Measurements from ENCODE around the gene CCDC124.

The CCDC124 gene

DNA sequence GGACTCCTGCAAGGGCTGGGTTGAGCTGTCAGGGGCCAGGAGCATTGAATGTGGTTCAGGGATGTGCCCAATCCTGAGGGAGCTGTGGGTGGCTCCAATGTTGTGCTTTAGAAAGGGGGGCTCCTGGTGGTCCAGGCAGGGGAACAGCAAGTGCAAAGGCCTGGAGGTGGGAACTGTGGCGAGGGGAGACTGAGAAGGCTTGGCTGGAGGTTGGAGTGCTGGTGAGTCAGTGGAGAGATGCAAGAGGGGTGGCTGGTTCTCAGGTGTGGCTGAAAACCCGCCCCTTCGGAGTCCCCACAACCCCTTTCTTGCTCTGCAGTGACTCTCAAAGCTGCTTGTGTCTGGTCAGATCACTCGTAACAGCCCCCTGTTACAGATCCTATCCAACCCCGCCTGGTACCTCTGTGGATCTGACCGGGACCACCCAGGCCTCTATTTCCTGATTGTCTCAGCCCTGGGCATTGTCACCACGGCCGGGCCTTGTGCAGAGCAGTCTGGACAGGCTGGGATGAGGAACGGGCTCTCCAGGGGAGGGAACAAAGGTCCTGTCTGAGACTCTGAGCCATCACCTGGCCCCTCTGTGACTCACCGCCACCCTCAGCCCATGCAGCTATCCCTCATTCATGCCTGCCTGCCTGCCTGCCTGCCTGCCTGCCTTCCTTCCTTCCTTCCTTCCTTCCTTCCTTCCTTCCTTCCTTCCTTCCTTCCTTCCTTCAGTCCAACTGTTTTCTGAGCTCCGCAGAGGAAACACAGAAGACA lies 32.7 kb downstream of the CCDC124 start:
- no peak overlapping the region for H2AFZ ChIP-seq (ENCODE audit: low read length)
- no peak overlapping the region for H3K4me3 ChIP-seq (ENCODE audit: low read length, poor library complexity, severe bottlenecking)
- no peaks in the 10 kb centered on the region for H4K20me1 ChIP-seq (ENCODE audit: insufficient read depth, low read length, poor library complexity, severe bottlenecking)
- H3K4me1 ChIP-seq (ENCODE audit: insufficient read depth, low read length, poor library complexity, severe bottlenecking) = peaks cover 5% of the 10 kb centered on the region
- H3K36me3 ChIP-seq (ENCODE audit: insufficient read depth, low read length) = no peaks in the 10 kb centered on the region
- no peaks in the 10 kb centered on the region for H3K79me2 ChIP-seq (ENCODE audit: insufficient read depth, low read length)
- no peaks in the 10 kb centered on the region for H3K9me3 ChIP-seq (ENCODE audit: insufficient read depth, low read depth, low read length)
- H3F3A ChIP-seq (ENCODE audit: low read depth) = no peaks in the 10 kb centered on the region
- H3K27me3 ChIP-seq (ENCODE audit: insufficient read depth, low read length, poor library complexity, severe bottlenecking) = no peaks in the 10 kb centered on the region
- no peak overlapping the region for H3K9ac ChIP-seq (ENCODE audit: low read depth, low read length, poor library complexity, severe bottlenecking)
- no peak overlapping the region for H3K4me2 ChIP-seq (ENCODE audit: low read depth, low read length, poor library complexity, severe bottlenecking)
- H3K9me2 ChIP-seq (replicated peaks; ENCODE audit: low read depth, low read length) = no peaks in the 10 kb centered on the region
- TF ChIP-seq, protein P1, sequence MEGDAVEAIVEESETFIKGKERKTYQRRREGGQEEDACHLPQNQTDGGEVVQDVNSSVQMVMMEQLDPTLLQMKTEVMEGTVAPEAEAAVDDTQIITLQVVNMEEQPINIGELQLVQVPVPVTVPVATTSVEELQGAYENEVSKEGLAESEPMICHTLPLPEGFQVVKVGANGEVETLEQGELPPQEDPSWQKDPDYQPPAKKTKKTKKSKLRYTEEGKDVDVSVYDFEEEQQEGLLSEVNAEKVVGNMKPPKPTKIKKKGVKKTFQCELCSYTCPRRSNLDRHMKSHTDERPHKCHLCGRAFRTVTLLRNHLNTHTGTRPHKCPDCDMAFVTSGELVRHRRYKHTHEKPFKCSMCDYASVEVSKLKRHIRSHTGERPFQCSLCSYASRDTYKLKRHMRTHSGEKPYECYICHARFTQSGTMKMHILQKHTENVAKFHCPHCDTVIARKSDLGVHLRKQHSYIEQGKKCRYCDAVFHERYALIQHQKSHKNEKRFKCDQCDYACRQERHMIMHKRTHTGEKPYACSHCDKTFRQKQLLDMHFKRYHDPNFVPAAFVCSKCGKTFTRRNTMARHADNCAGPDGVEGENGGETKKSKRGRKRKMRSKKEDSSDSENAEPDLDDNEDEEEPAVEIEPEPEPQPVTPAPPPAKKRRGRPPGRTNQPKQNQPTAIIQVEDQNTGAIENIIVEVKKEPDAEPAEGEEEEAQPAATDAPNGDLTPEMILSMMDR (conservative IDR thresholded peaks at IDR 0.05; ENCODE audit: low read length) = no peak
- TF ChIP-seq EZH2phosphoT487 (IDR thresholded peaks at IDR 0.05; ENCODE audit: borderline replicate concordance) = no peak

DNA sequence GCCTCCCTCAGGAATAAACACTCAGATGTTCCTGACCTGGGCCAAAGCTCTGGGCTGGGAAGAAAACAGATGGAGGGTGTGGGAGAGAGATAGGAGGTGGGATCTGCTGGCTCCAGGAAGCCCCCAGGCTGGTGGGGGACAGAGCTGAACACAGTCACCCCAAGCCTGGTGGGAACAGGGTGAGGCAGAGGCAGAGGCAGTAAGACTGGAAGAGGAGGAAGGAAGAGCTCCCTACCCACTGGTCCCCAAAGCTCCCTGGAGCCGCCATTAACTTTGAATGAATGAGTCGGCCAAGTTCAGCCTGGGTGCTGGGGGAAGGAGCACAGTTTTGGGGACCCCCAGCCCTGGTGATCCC lies 33.3 kb downstream of the CCDC124 start:
- H3K4me3 ChIP-seq (ENCODE audit: low read length, poor library complexity, severe bottlenecking) = no peak overlapping the region
- no peaks in the 10 kb centered on the region for H3K27me3 ChIP-seq (ENCODE audit: insufficient read depth, low read length, poor library complexity, severe bottlenecking)
- no peak overlapping the region for H3K4me2 ChIP-seq (ENCODE audit: low read depth, low read length, poor library complexity, severe bottlenecking)

DNA sequence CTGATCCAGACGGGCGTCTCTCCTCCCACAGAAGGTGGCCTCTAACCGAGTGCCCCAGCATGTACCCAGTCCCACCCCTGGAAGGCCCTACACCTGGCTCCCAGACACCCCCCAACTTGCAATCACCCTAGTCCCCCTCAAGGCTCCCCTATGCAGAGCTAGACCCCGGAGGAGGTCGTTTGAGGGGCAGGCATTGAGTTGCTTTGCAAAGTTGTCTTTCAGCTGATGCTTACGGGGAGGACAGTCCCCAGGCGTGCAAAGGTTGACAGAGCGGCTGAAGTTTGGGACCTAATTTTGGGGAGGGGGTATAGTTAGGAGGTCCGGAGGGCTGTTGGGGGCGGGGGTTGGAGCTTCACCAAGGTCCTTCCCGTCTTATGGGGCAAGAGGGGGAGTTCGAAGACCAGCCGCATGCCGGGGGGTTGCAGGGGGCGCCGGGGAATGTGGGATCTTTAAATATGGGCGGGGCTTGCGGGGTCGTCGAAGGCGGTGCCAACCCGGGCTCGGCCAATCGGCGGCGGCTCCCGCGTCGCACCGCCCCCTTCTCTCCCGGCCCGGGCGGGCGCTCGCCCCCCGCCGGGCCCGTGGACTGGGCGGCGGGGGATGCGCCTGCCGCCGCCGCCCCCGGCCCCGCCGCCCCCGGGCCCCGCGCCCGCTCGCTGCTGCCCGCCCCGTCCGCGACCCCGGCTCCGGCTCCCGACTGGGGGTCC lies 33.9 kb downstream of the CCDC124 start, which contains the start of gene KCNN1:
Gene KCNN1 (plus strand): TSS at position 558 of the 707 bp plus-strand sequence. CDS start 6,782 bp downstream, outside the sequence.
- Histone ChIP-seq H3K9me3 (ENCODE audit: insufficient read depth, low read depth, low read length) (no peaks in the 10 kb centered on the region), H3K79me2 (ENCODE audit: insufficient read depth, low read length) (no peaks in the 10 kb centered on the region), H3K4me2 (ENCODE audit: low read depth, low read length, poor library complexity, severe bottlenecking) (no peak within 1 kb of the TSS), H3K4me1 (ENCODE audit: insufficient read depth, low read length, poor library complexity, severe bottlenecking) (peaks cover 5% of the 10 kb centered on the region), H2AFZ (ENCODE audit: low read length) (no peak within 1 kb of the TSS), H3K36me3 (ENCODE audit: insufficient read depth, low read length) (no peaks in the 10 kb centered on the region), H3K9me2 (replicated peaks; ENCODE audit: low read depth, low read length) (no peaks in the 10 kb centered on the region), H3K4me3 (ENCODE audit: low read length, poor library complexity, severe bottlenecking) (no peak within 1 kb of the TSS), H3K9ac (ENCODE audit: low read depth, low read length, poor library complexity, severe bottlenecking) (no peak within 1 kb of the TSS), H3K27me3 (ENCODE audit: insufficient read depth, low read length, poor library complexity, severe bottlenecking) (no peaks in the 10 kb centered on the region), H3F3A (ENCODE audit: low read depth) (no peaks in the 10 kb centered on the region), H4K20me1 (ENCODE audit: insufficient read depth, low read length, poor library complexity, severe bottlenecking) (no peaks in the 10 kb centered on the region)
- no peak for TF ChIP-seq EZH2phosphoT487 (IDR thresholded peaks at IDR 0.05; ENCODE audit: borderline replicate concordance)
- TF ChIP-seq, protein P1 (conservative IDR thresholded peaks at IDR 0.05; ENCODE audit: low read length) = no peak

More for the DNA sequence above, 33.3 kb downstream of the CCDC124 start:
- no peaks in the 10 kb centered on the region for H3F3A ChIP-seq (ENCODE audit: low read depth)
- no peaks in the 10 kb centered on the region for H3K36me3 ChIP-seq (ENCODE audit: insufficient read depth, low read length)
- no peaks in the 10 kb centered on the region for H3K9me3 ChIP-seq (ENCODE audit: insufficient read depth, low read depth, low read length)
- no peaks in the 10 kb centered on the region for H3K9me2 ChIP-seq (replicated peaks; ENCODE audit: low read depth, low read length)
- no peaks in the 10 kb centered on the region for H4K20me1 ChIP-seq (ENCODE audit: insufficient read depth, low read length, poor library complexity, severe bottlenecking)
- no peaks in the 10 kb centered on the region for H3K79me2 ChIP-seq (ENCODE audit: insufficient read depth, low read length)
- peaks cover 5% of the 10 kb centered on the region for H3K4me1 ChIP-seq (ENCODE audit: insufficient read depth, low read length, poor library complexity, severe bottlenecking)
- H3K9ac ChIP-seq (ENCODE audit: low read depth, low read length, poor library complexity, severe bottlenecking) = no peak overlapping the region
- TF ChIP-seq, protein P1 (conservative IDR thresholded peaks at IDR 0.05; ENCODE audit: low read length) = no peak
- TF ChIP-seq EZH2phosphoT487 (IDR thresholded peaks at IDR 0.05; ENCODE audit: borderline replicate concordance) = no peak
- H2AFZ ChIP-seq (ENCODE audit: low read length) = no peak overlapping the region
